Measurements from ENCODE around the gene TUBB1.
"Not testable (repeated sequence)": the region's sequence is repeated elsewhere in the genome, so short reads cannot be mapped to it uniquely, and the experiment has no call there.

The TUBB1 gene

DNA sequence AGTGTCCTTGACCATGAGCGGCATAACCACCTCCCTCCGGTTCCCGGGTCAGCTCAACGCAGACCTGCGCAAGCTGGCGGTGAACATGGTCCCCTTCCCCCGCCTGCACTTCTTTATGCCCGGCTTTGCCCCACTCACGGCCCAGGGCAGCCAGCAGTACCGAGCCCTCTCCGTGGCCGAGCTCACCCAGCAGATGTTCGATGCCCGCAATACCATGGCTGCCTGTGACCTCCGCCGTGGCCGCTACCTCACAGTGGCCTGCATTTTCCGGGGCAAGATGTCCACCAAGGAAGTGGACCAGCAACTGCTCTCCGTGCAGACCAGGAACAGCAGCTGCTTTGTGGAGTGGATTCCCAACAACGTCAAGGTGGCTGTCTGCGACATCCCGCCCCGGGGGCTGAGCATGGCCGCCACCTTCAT is 4.9 kb downstream of the TUBB1 start:
- DNase-seq = no peak

- no peak for DNase-seq
These were observed 5.9 kb downstream of the TUBB1 start for GRCh38 chr20:59025086-59025485.

DNA sequence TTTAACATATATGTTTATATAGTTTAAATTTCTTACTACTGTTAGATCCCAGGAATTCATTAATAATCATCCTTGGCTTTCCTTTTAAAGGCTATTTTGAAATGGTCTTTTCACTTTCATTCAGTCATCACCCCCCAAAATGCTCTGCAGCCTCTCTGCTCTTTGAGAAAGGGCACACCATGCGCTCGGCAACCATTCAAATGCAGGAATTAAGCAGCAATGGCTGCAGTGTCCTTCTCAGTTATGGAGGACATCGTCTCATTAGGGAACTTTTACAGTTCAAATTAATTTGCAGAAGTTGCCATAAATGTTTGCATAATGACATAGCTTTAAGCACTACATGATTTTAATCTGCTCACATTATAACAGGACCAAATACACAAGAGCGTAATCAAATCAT is 6.3 kb downstream of the TUBB1 start:
- DNase-seq = no peak

GRCh38 chr20:59026904-59027740 is 7.9 kb downstream of the TUBB1 start:
- no peak for DNase-seq

DNA sequence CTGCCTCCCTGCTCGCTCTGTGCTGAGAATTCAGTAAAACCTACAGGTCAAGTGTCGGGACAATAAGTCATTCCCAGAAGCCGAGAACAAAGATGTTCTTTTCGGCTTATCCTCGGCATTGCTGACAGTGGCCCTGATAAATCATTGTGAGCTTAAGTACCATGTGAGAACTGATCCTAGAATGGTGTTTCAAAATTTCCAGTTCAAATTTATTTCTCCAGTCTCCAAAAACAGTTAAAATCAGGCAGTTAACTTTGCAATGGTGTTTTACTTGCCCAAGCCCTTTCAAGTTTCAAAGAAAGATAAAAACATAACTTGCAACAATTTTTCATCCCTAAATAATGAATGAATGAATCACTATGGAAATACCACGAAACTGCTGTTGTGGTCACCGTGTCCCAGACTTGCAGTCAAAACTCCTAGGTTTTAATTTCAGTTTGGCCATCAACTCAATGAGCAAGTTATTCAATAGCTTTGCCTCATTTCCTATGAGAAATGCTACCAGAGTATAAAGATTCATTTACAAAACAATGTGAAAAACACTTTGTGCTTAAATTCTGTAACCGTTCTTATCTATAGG is 8.6 kb downstream of the TUBB1 start:
- no peak for DNase-seq

DNA sequence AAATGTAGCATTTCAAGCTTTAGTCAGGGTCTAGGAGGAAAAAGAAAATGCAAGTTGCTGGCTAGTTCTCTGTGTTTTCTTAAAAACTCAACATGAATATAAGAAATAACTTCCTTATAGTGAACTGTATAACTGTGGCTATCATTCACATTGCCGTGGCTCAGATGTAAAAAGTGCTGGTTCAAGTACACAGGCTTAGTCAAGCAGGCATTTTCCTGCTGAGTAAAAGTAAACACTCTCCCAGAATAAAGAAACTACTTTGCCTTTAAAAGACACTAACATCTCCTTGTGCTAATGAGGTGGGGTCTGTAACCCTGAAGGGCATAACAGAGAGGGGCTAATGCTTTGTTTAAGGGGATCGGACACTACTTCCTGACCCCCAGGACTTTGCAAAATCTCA is 9.6 kb downstream of the TUBB1 start:
- DNase-seq = no peak

DNA sequence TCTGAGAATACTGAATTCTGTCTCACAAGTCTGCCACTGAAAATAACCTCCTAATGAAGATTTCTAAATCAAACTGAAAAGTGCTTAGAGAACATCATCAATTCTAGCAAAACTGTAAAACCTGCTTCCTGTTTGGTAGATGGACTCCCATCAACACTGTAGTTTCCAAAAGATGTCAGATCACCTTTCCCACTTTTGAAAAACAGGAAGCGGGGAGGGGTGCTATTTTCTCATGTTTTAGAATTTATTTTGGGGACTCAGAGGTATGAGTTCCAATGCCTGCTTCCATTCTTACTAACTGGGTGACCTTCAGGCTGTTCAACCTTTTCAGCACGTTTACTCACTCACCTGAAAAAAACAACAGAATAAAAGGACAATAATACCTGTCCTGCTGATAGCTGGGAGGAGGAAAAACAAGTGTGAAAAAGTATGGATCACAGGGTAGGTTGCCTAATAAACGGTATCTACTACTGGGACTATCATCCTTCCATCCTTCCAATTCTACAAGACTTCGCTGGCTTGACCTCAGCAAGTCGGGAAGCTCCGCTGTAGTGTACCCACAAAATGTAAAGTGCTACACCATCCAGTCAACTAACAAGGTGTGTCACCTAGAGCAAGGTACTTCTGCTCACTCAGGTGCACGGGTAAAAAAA is 11.8 kb downstream of the TUBB1 start:
- no peak for DNase-seq

- DNase-seq = no peak
These were observed 12.4 kb downstream of the TUBB1 start for GRCh38 chr20:59031564-59032022.

DNA sequence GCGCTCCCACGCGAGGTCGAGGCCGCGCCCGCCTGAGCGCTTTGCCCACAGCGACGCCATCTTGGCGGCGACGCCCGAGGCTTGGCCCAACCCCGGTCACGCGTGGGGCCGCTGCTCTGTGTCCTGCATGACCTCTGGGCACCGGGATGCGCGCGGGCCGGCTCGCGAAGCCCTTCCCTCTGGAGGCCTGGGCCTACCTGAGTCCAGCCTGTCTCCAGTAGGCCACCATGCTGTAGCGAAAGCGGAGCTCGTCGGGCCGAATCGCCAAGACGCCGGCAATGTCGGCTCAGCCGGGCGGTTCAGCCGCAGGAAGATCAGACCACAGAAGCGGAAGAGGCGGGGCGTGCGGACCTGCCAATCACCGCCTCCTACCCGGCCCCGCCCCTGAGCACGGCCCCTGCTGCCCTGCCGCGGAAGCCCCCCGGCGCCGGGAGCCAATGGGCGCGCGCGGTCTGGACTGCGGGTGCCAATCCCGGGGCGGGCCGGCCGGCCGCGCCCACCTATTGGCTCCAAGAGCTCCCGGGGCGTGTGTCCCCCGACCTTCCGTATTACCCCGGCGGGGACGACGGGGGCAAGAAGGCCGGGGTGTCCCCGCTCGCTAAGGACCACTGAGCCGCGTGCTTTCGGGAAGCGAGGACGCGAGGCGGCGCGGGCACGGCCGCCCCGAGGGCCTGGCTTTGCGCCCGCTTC is 12.9 kb downstream of the TUBB1 start, which contains the start of gene ATP5F1E:
Gene ATP5F1E, minus strand, starts transcription at position 313 of the 690 bp plus-strand sequence. Its CDS starts 84 bp downstream, at position 229.
- peak; percentile 93 for DNase-seq

DNA sequence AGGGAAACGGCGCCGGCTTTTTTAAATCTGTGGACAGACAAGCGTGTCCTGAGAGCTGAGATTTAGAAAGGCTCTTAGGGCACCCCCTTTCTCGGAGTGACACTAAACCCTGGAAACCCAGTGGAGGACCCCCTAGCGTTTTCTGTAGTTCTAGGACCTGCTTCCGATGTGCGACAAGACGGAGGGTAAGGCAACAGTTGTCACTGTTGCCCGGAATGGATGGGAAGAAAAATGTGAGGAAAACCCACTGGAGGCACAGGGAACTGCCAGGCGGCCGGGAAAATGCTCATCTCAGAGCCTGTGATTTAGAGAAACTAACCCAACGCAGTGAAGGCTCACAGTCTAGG is 13.5 kb downstream of the TUBB1 start:
- peak; percentile 79 for DNase-seq

- no peak for DNase-seq
These were observed 13.9 kb downstream of the TUBB1 start for GRCh38 chr20:59033093-59033492.

DNA sequence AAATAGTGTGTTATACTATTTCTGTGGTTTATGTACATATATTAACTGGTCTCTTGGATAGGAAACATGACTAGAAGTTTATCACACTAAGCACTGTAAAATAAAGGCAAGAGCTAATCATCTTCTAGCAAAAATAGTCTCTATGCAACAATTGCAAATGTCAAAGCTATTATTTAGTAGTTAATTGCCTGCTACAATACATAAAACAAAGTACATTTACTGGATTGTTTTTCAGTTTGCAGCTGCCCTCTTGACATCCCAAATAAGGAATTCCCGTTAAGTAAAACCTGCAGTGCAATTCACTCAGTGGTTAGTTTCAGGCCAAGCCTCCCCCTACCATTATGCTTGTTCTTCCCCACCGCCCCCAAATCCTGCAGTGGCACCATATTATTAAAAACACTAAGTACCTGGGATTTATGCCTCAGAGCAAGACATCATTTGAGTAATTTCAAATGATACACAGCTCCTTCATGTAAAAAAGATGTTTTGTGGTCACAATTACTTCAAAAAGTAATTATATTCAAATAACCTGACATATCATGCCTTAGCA is 14.5 kb downstream of the TUBB1 start:
- no peak for DNase-seq

- no peak for DNase-seq
These were observed 16.2 kb downstream of the TUBB1 start for GRCh38 chr20:59035381-59035780.

- DNase-seq = no peak
These were observed 18.2 kb downstream of the TUBB1 start for GRCh38 chr20:59037386-59037785.

GRCh38 chr20:59039233-59039632 is 20.0 kb downstream of the TUBB1 start:
- no peak for DNase-seq

DNA sequence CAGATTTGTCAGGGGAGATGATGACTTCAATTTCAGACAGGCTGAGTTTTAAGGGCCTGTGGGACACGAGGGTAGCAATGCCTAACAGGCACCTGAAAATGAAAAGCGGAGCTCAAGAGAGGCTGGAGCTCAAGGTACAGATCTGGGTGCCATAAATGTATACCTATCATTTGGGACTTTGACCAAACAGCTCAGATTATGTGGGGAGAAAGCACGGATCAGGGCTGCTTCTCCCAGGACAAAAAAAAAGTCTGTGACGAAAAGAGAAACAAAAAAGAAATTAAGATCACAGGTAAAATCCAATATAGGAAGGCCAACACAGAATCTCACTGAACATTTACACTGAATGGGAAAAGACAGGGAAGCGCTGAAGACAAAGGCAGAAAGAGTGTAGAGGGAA is 21.4 kb downstream of the TUBB1 start:
- DNase-seq = no peak

DNA sequence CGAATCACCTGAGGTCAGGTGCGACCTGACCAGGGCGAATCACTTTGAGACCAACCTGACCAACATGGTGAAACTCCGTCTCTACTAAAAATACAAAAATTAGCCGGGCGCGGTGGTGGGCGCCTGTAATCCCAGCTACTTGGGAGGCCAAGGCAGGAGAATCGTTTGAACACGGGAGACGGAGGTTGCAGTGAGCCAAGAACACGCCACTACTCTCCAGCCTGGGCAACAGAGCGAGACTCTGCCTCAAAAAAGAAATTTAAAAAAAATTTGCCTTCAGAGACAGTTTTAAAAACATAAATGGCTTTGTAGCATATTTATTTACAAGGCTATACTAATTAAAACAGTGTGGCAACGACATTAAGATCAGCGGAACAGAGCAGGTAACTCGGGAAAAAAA is 22.3 kb downstream of the TUBB1 start:
- not testable (repeated sequence) for DNase-seq

- no peak for DNase-seq
These were observed 23.0 kb downstream of the TUBB1 start, which contains the start of gene PRELID3B for GRCh38 chr20:59042151-59042795. Gene PRELID3B, minus strand, starts transcription at chr20:59042786. Its CDS starts 56 bp downstream, at chr20:59042730.

DNA sequence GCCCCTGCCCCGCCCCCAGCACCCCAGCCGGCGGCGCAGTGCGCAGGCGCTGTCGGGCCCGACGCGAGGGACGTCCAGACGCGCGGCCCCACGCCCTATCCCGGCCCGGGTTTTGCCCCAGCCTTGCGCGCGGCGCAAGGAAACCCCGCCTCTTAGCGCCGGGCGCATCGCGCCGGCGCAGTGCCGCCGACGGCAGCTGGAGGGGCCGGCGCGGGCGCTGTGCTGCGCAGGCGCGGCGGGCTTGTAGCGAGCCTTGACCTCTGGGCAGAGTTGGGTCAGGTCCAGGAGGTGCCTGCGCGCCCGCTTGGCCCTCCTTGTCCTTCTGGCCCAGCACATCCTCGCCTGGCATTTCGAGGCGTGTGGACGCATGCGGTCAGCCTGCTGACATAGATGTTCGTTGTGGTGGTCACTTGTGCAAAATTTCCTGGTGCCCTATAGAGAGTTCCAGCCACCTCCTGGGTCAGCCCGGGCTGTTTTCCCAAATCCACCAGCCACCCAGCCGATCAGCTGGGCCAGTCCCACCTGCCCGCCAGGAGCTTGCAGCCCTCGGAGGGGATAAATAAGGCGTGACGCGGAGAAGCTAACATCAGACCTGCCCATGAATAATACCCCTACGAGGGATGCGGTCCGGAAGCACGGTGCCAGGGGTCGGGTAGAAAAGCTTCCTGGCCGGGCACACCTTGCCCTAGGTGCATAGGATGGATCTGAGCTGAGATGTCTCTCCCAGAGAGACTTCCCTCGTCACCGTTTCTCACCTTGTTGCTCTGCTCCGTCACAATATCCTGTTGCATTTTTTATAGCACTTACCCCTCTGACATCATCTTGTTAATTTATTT is 23.8 kb downstream of the TUBB1 start:
- peak; percentile 91 for DNase-seq

- DNase-seq = no peak
These were observed 24.5 kb downstream of the TUBB1 start for GRCh38 chr20:59043698-59044097.

GRCh38 chr20:59044295-59044694 is 25.1 kb downstream of the TUBB1 start:
- DNase-seq = no peak

All from NCI-H526 treated with DMSO at 0.1 percent for 48 hours (cell line).